ENCODE measurements around the gene ATP5PD.

Gene ATP5PD

DNA sequence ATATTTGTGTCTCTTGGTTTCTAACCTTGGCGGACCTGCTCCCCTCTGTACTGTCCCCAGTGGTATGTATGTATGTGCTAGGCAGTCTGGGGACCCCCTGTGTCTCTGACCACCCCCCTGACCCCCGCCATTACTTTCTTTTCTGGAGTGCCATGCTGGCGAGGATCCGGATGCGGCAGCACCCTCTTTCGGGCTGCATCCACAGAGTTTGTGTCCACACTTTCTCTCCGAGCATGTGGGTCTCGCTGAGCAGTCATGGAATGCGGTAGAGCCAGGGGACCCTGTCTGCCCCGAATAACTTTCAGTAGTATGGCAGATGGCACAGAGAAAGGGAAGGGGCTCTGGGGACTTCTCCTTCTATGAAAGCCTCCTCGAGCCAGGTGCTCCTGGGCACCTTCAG is 17.3 kb upstream of the ATP5PD start:
- Histone ChIP-seq H3K9me3 (no peaks in the 10 kb centered on the region), H3K4me3 (ENCODE audit: low read depth, low read length) (no peak overlapping the region), H3K27me3 (no peaks in the 10 kb centered on the region), H3K36me3 (peaks cover 33% of the 10 kb centered on the region), H3K4me1 (no peaks in the 10 kb centered on the region)
- TF ChIP-seq, protein P1, sequence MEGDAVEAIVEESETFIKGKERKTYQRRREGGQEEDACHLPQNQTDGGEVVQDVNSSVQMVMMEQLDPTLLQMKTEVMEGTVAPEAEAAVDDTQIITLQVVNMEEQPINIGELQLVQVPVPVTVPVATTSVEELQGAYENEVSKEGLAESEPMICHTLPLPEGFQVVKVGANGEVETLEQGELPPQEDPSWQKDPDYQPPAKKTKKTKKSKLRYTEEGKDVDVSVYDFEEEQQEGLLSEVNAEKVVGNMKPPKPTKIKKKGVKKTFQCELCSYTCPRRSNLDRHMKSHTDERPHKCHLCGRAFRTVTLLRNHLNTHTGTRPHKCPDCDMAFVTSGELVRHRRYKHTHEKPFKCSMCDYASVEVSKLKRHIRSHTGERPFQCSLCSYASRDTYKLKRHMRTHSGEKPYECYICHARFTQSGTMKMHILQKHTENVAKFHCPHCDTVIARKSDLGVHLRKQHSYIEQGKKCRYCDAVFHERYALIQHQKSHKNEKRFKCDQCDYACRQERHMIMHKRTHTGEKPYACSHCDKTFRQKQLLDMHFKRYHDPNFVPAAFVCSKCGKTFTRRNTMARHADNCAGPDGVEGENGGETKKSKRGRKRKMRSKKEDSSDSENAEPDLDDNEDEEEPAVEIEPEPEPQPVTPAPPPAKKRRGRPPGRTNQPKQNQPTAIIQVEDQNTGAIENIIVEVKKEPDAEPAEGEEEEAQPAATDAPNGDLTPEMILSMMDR (IDR thresholded peaks at IDR 0.05; ENCODE audit: low read depth, low read length), result no peak
- DNase-seq, result no peak

DNA sequence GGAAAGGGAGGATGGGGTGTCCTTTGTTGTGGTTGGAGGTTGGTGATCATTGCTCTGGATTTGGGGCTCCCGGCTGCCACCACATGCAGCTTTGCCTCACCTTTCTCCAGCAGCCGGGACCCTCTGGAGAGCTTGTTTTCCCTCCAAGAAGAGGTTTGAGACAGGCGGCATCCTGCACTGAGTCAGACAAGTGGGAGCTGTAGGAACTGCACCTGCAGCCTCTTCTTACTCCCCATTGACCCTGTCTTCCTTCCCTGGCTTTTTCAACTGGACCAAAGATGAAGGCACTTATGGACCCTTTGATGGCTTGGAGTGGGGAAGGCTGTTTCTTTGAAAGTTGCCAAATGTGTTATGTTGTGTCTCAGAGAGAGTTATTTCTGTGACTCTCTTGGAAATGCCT is 16.9 kb upstream of the ATP5PD start:
- no peak for DNase-seq
- no peaks in the 10 kb centered on the region for H3K27me3 ChIP-seq
- no peaks in the 10 kb centered on the region for H3K9me3 ChIP-seq
- H3K4me1 ChIP-seq, result no peaks in the 10 kb centered on the region
- TF ChIP-seq, protein P1 (IDR thresholded peaks at IDR 0.05; ENCODE audit: low read depth, low read length), result no peak
- H3K36me3 ChIP-seq, result peaks cover 33% of the 10 kb centered on the region
- H3K4me3 ChIP-seq (ENCODE audit: low read depth, low read length), result no peak overlapping the region

DNA sequence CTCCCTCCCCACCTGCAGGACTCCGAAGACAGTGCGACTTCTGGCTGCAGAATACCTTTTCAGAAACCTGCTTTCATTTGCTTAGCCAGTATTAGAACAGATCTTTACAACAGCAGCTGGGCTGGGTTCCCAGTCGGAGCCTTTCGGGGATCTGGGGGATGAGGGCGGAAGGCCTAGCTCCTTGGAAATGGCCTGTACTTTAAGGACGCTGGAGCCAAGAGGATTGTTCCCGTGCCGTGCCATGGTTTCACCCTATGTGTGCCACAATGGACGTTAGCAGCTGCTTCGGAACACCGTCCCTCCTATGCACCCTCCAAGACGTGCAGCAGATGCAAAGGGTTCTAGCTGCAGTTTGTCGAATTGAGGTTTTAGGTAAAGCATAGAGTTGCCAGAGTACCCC is 16.4 kb upstream of the ATP5PD start:
- TF ChIP-seq, protein P1 (IDR thresholded peaks at IDR 0.05; ENCODE audit: low read depth, low read length), result no peak
- peaks cover 33% of the 10 kb centered on the region for H3K36me3 ChIP-seq
- no peak for DNase-seq
- H3K27me3 ChIP-seq, result no peaks in the 10 kb centered on the region
- no peak overlapping the region for H3K4me3 ChIP-seq (ENCODE audit: low read depth, low read length)
- H3K4me1 ChIP-seq, result no peaks in the 10 kb centered on the region
- H3K9me3 ChIP-seq, result no peaks in the 10 kb centered on the region

DNA sequence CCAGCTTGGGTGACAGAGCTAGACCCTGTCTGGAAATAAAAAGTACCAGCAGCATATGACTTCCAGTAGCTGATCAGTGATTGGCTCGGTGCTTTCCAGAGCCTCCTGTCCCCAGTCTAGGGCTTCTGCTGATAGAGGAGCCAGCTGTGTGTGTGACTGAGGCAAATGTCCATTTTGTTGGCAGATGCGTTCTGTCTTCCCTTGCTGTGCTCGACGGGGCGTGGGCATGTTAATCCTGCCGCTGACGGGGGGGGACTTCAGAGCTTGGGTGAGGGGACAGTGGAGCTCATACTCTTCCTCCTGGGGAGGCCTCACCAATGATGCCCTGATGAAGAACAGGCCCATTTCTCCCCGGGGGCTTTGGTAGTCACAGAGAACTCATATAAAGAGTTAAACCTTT is 14.8 kb upstream of the ATP5PD start:
- Histone ChIP-seq H3K9me3 (no peaks in the 10 kb centered on the region), H3K36me3 (peaks cover 37% of the 10 kb centered on the region), H3K4me1 (no peaks in the 10 kb centered on the region), H3K4me3 (ENCODE audit: low read depth, low read length) (no peak overlapping the region), H3K27me3 (no peaks in the 10 kb centered on the region)
- DNase-seq, result no peak
- TF ChIP-seq, protein P1 (IDR thresholded peaks at IDR 0.05; ENCODE audit: low read depth, low read length), result no peak

DNA sequence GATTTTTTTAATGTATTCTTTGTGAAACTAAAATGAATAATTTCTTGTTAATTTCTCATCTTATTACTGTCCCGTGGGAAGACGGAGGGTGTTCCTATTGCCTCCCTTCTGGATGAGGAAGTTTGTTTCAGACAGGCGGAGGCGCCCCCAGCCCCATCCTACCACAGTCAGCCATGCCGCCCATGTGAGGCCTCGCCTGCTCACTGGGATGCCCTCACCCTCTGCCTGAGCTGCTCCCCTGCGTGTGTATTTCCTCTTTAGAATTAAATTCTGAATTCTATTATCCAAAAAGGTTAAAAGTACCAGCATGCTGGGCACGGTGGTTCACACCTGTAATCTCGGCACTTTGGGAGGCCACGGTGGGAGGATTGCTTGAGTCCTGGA is 14.3 kb upstream of the ATP5PD start:
- H3K4me3 ChIP-seq (ENCODE audit: low read depth, low read length), result no peak overlapping the region
- DNase-seq, result no peak
- TF ChIP-seq, protein P1 (IDR thresholded peaks at IDR 0.05; ENCODE audit: low read depth, low read length), result no peak
- H3K9me3 ChIP-seq, result no peaks in the 10 kb centered on the region
- H3K27me3 ChIP-seq, result no peaks in the 10 kb centered on the region
- H3K36me3 ChIP-seq, result peaks cover 38% of the 10 kb centered on the region
- H3K4me1 ChIP-seq, result no peaks in the 10 kb centered on the region

DNA sequence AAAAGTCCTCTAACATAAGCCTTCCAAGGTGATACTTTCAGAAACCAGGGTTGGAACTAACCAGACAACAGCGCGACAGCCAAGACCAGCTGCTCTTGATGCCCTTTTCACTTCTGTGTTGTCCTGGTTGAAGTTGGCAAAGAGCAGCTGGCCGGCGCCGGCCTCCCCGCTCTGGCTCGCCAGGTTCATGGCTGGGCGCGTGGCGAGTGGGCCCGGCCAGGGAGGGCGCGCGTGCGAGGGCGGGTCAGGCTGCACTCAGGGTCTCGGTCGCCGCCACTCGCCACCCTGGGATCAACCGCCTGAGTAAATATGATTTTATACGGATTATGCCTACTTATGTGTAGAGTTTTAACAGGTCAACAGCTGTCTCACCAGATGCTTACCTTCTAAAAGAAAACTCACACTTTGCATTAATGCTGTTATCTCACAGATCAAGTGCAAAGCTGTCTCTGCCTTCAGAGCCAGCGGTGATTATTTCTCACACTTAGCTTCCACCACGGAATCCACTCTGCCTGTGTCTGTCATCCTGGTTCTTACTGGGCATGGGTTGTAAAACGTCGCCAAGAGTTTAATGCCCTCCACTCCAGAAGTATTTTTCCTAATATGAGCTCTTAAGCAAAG is 13.8 kb upstream of the ATP5PD start:
- DNase-seq, result no peak
- Histone ChIP-seq H3K4me3 (ENCODE audit: low read depth, low read length) (no peak overlapping the region), H3K27me3 (no peaks in the 10 kb centered on the region), H3K4me1 (no peaks in the 10 kb centered on the region), H3K36me3 (peaks cover 40% of the 10 kb centered on the region), H3K9me3 (no peaks in the 10 kb centered on the region)
- TF ChIP-seq, protein P1 (IDR thresholded peaks at IDR 0.05; ENCODE audit: low read depth, low read length), result no peak

Measured in BE2C (cell line).